Stimulated activated CD8-positive, alpha-beta memory T cell treated with anti-CD3 and anti-CD28 coated beads, Interleukin-15, amount 100 ng/mL, for 1 hour (primary cell): ENCODE measurements around the gene VILL.
A peak's percentile ranks its signal among the peaks of the same experiment; 100 is the strongest.
"Not testable (repeated sequence)": the region's sequence is repeated elsewhere in the genome, so short reads cannot be mapped to it uniquely, and the experiment has no call there.

Experiments used
- DNase-seq: peaks from one replicate; pipeline ENCODE4 v3.0.0-alpha.2; 2020; ENCODE audit warnings: low read depth

VILL gene

GRCh38 chr3:38036286-38036685 lies 45.7 kb downstream of the VILL start:
- DNase-seq: no peak

- DNase-seq: no peak
Observed at GRCh38 chr3:38036906-38037305, 46.3 kb downstream of the VILL start.

- no peak for DNase-seq
Observed at GRCh38 chr3:38038447-38038911, 47.9 kb downstream of the VILL start.

- peak; percentile 66 for DNase-seq
Observed at GRCh38 chr3:38039101-38039898, 48.7 kb downstream of the VILL start, which contains the start of gene DLEC1. DLEC1 (plus strand) TSS chr3:38039208; CDS start chr3:38039226, 18 bp downstream.

GRCh38 chr3:38039899-38040261 lies 49.3 kb downstream of the VILL start:
- DNase-seq: no peak

- DNase-seq: no peak
Observed at GRCh38 chr3:38040401-38040800, 49.8 kb downstream of the VILL start.

- no peak for DNase-seq
Observed at GRCh38 chr3:38043486-38043885, 52.9 kb downstream of the VILL start.

GRCh38 chr3:38046027-38046426 lies 55.4 kb downstream of the VILL start:
- DNase-seq: no peak

- no peak for DNase-seq
Observed at GRCh38 chr3:38046821-38047220, 56.2 kb downstream of the VILL start.

- no peak for DNase-seq
Observed at GRCh38 chr3:38047896-38048295, 57.3 kb downstream of the VILL start.

- no peak for DNase-seq
Observed at GRCh38 chr3:38049358-38050126, 59.0 kb downstream of the VILL start.

- no peak for DNase-seq
Observed at GRCh38 chr3:38051131-38051530, 60.5 kb downstream of the VILL start.

- DNase-seq: not testable (repeated sequence)
Observed at GRCh38 chr3:38053286-38053685, 62.7 kb downstream of the VILL start.

GRCh38 chr3:38053813-38054498 lies 63.4 kb downstream of the VILL start:
- DNase-seq: not testable (repeated sequence)

GRCh38 chr3:38054499-38055001 lies 64.0 kb downstream of the VILL start:
- DNase-seq: no peak
